ENCODE results near the gene KIRREL3.

KIRREL3 gene

GRCh38 chr11:126547161-126547560, 453.4 kb downstream of the KIRREL3 start:
- DNase-seq, result no peak

DNA sequence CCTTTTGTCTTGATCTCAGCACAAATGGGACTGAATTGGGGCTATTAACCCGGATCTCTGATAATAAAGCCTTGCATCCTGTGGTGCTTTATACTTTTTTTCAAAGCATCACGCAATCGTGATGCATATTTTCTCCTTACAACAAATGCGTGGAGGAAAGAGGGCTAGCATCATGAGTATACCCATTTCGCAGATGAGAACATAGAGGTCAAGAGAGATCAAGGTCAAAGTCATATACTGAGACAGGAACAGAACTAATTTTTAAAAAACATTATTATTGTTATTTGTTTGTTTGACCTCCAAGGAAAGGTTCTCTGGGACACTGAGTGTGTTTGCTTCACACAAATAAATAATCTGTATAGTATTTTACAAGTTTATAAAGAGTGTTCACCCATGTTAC, 453.9 kb downstream of the KIRREL3 start:
- no peak for DNase-seq

- DNase-seq, result no peak
These were observed 454.4 kb downstream of the KIRREL3 start for GRCh38 chr11:126546191-126546590.

DNA sequence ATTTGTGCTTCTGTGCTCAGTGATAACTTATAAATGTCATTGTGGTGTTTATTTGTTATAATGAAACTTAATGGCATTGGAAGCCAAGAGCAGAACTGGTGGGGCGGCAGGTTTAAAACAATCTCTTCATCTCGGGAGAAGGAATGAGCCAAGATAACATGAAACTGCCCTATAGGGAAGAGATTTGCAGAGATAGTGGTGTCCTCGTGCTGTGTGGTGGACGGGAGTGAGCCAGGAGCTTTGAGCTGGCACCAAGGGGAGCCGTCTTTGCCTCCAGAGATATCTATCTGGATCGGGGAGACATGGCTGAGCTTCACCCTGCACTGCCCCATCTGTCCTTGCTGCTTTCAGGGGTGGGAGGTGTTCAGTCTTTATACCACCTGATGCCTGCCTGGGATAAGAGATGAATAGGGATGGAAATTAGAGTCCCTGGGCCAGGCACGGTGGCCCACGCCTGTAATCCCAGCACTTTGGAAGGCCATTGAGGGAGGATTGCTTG, 455.5 kb downstream of the KIRREL3 start:
- no peak for DNase-seq

DNA sequence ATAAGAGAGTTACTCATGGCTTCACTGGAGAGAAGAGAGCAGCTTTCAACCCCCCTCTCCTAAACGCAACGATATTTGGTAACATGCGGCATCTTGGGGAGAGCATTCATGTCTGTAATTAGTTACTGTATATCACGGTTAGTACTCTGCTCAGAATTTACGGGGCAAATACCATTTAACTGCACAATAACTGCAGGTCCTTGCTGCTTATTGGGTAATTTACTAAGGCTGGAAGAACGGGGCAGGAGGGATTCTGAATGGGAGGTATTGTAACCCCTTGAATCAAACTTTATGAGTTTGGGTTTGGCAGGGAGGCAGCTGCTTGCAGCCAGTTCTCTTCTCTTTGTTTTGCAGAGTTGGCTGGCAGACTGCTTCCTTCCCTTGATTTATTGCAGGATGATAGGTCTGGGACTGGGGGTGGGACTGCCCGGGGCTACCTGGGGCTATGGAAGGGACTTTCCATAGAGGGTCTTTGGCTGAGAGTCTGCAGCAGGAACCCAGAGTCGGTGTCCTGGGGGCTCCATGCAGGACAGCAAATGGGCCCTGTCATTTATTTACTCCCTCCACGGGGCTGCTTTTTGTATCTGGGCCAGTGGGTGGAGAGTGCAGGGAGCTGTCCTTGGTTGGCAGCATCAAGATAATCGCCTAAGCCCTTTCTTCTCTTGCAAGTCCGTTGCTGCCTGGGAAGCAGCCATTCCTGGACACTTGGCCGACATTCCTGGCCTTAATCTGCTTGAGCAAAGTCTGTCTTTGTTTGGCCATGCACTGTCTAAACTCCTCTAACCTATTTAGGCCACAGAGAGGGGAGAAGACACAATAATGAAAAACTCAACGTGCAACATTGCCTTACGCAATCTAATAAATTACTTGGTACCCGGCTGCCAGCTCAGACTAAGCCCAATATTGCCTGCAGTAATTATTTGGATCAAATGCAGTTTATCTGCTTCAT, 456.2 kb downstream of the KIRREL3 start:
- no peak for DNase-seq

- DNase-seq, result no peak
These were observed 456.9 kb downstream of the KIRREL3 start for GRCh38 chr11:126543691-126544090.

DNA sequence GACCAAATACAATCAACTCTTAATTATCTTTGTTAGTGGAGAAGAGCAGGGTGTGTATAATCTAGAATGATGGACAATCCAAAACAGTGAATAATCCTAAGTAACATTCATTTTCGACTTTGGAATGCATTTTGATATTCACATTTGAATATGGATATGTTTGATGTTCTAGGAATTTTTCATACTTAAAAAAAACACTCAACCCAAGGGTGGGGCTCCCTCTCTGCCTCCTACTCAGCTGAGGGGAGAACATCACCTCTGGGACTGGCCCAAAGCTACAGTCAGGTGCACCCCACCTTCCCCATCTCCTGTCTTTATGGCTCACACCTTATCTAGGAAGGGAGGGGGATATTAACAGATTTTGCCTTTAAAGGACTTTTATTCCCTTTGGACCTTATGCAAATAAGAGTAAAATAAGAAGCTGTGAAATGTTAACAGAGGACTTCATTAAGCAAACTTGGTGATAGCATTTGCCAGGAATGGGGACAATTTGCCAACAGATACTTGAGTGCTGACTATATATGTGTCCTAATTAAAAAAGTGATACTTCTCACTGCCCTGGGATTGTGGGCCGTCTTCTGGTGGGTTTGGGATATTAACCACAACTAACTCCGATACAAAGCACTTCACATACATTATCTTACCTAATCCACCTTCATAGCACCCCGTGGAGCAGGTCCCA, 458.1 kb downstream of the KIRREL3 start:
- no peak for DNase-seq

DNA sequence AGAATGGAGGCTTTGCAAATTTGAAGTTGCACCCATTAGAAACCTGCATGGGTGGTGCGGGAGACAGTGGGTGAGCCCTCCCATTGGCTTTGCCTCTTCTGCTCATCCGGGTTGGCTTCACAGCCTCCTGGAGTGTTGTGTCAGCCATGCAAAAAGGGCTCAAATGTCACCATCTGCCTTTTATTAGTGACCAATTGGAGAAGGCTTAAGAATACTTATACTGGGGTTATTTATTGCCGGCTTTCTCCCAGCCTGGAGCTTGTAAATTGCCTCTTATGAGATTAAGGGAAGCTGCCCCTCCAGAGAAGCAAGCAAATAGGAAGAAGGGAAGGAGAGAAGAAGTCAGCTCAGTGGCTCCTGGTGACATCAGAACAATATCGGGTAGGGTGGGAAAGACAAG, 462.5 kb downstream of the KIRREL3 start:
- DNase-seq, result no peak

DNA sequence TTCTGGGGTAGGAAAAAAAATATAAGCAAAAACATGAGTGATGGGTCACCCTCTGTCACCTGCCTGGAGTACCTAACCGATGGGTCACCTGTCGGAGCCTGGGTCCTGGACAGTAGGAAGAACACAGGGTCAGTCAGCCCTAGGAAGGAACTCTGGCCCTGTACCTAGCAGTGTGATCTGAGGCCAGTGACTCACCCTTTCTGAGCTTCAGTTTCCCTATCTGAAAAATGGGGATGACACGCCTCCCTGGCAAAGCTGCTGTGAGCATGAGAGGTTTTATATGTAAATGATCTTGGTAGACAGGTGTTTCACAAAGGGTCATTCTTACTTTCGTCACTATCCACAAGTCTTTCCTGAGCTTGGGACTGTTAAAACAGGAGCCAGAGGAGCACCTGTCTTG, 463.1 kb downstream of the KIRREL3 start:
- no peak for DNase-seq

DNA sequence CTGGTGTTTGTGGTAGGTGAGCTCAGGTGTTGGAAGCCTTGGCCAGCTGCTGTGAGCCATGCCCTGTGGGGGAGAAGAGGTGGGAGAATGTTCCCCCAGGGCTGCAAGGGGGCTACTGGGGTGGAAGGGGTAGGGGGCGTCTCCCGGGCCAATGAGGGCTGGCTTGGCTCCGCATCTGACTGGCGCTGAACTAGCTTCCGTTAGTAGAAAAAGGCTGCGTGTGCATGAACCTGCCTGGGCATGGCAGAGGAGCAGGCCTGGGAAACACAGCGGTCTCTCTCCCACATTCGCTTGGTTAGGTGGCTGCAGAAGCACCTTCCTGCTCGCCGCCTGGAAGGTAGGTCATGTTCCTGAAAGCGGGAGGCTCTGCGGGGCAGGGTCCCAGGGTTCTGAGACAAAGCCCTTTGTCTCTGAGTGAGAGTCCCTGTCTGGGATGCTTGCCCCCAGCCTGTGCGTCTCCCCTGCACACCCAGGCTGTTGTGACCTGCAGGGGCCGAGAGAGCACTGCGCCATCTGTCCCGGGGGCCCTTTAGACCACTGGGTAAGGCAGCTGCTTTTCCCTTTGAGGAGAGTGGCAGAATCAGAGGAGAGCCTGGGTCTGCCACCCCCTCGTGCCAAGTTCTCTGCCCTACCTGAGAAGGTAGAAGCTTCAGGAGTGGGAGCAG, 466.3 kb downstream of the KIRREL3 start:
- no peak for DNase-seq

GRCh38 chr11:126533560-126533959, 467.0 kb downstream of the KIRREL3 start:
- DNase-seq, result no peak

GRCh38 chr11:126530416-126530815, 470.2 kb downstream of the KIRREL3 start:
- no peak for DNase-seq

DNA sequence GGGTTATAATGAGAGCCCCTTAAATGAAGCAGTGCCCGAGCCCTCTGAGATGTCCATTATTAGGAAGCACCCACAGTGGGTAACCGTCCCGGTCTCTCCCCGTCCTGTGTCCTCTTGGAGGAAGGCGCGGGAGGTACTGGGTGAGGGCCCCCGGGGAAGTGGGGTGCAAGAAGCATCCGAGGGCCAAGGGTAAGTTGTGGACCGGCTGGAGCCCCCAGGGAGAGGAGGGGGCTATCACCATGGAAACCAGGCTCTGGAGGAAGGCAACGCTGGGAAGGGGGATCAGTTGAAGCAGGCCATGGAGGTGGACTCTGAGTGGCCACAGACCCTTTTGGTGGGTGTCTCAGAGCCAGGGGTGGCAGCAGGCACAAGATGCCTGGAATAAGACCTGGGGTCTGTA, 471.5 kb downstream of the KIRREL3 start:
- no peak for DNase-seq

DNA sequence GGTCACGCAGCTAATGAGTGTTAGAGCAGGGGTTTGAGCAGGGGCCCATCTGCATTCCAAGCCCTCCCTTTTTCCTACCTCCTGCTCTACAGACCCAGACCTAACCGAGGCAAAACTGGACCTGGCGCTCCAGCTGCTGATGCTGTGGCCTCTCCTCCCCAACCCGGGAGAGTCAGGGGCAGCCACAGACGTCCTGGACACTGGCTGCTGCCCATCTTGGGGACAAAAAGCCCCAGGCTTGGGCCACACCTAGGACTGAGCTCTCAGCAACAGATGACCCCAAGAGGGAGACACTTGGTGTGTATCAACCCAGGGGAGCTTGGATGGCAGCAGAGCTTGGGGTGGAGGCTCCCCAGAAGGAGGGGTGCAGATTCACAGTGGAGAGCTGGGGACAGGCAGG, 472.5 kb downstream of the KIRREL3 start:
- DNase-seq, result no peak

- DNase-seq, result no peak
These were observed 472.9 kb downstream of the KIRREL3 start for GRCh38 chr11:126527651-126528050.

GRCh38 chr11:126526471-126526870, 474.1 kb downstream of the KIRREL3 start:
- DNase-seq, result no peak

DNA sequence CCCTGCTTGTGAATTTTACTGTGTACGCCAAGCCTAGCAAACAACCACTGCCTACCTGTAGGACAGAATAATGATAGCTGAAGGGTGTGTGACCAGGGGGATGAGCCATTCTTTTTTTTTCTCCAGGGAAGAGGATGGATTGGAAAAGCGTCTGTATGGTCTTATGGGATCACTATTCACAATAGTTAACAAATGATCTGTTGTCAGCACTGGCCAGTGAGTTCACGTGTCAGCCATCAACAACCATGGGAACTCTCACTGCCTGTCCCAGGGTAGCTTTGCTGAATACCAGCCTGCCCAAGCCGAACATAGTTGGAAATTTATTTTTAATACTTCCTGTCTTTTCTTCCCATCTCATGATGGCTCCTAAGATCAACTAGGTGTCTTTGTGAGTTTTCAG, 474.9 kb downstream of the KIRREL3 start:
- DNase-seq, result no peak

DNA sequence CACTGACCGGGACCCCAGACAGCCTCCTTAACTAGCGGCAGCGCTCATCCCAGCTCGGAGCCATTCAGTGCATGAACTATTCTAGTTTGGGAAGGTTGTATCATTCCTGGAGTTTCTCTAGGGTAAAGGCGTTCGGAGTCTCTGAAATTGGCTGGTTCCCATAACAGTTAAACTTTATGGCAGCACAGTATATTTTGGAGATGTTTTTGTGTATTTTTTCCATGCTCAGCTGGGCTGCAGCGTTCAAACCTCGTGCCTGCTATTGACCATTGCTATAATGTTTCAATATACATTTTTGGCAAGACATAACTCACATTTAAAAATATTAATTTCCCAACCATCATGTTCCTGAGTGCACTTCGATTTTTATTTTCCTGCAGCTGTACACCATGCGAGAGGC, 475.4 kb downstream of the KIRREL3 start:
- no peak for DNase-seq

GRCh38 chr11:126523441-126524205, 476.9 kb downstream of the KIRREL3 start:
- DNase-seq, result no peak

DNA sequence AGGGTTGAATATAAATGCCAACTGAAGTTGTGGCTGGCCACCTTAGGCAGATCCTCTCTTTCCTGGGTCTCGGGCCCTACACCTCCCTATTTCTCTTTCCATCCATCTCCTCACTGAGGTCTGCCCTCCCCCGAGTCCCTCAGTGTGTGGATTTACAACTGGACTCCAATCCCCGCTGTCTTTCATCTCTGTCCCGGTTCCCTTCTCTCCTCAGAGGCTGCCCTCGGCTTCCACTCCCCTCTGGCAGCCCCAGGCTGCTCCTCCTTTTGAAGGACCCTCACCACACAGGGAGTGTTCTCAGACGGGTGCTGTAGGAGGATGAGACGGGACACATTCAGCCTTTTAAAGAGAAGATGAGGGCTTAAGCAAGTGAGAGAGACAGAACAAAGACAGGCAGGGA, 478.0 kb downstream of the KIRREL3 start:
- DNase-seq, result no peak

GRCh38 chr11:126522152-126522551, 478.4 kb downstream of the KIRREL3 start:
- peak; percentile 32 for DNase-seq

DNA sequence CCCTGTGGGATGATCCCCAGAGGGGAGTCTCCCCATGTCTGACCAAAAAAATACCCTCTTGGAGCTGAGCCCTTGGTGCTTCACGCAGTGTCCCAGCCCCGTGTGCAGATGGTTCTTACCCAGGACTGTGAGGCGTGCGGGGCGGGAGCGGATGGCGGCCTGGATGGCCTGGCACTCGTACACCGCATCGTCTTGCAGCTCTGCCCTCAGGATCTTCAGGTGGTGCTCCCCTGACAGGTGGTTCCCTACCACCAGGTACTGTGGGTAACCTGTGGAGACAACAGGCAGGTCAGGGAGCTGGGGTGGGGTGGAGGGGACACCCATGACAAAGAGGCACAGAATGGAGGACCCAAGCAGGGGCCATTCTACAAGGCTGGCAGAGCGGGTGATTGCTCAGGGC, 479.4 kb downstream of the KIRREL3 start:
- DNase-seq, result no peak

Measured in OCI-M1 (cell line).